Fibroblast of the conjunctiva (primary cell): Measurements from ENCODE around the gene DLX4.

Experiments used
- DNase-seq: peaks from one replicate; pipeline ENCODE4 v3.0.0-alpha.2; 2010; ENCODE audit warnings: low read depth

Gene DLX4

DNA sequence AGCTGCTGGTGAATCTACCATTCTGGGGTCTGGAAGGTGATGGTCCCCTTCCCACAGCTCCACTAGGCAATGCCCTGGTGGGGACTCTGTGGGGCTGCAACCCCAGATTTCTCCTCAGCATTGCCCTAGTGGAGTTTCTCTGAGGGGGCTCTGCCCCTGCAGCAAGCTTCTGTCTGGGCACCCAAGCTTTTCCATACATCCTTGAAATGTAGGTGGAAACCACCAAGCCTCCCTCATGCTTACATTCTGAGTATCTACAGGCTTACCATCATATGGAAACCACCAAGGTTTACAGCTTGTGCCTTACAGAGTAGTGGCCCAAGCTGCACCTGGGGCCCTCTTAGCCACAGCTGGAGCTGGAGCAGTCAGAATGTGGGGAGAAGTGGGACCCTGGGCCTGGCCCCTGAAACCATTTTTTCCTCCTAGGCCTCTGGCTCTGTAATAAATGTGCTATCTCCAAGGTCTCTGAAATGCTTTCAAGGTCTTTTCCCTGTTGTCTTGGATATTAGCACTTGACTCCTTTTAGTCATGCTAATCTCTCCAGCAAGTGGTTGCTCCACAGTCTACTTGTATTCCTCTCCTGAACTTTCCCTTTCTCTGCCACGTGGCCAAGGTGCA, 45.6 kb downstream of the DLX4 start:
- DNase-seq: no peak

DNA sequence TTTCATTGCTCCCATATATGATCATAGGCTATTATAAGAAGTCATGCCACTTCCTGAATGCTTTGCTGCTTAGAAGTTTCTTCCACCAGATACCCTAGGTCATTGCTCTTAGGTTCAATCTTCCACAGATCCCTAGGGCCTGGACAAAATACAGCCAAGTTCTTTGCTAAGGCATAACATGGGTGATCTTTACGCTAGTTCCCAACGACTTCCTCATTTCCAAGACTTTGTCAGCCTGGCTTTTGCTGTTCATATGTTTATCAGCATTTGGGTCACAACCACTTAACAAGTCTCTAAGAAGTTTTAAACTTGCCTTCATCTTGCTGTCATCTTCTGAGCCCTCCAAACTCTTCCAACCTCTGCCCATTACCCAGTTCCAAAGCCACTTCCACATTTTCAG, 46.2 kb downstream of the DLX4 start:
- DNase-seq: no peak

DNA sequence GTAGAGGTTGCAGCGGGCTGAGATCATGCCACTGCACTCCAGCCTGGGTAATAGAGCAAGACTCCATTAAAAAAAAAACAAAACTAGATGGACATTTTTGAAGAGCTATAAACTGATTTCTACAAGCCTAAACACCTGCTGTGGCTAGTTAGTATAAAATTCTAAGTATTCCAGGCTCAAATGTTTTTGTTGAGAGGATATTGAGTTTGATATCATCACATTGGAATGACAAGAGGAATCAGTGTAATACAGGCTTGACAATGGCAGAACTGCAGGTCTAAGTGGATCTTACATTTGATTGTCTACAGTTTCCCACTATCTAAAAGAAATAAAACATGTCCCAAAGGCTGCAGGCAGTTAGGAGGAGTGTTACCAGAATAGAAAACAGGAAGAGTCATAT, 49.9 kb downstream of the DLX4 start:
- no peak for DNase-seq

DNA sequence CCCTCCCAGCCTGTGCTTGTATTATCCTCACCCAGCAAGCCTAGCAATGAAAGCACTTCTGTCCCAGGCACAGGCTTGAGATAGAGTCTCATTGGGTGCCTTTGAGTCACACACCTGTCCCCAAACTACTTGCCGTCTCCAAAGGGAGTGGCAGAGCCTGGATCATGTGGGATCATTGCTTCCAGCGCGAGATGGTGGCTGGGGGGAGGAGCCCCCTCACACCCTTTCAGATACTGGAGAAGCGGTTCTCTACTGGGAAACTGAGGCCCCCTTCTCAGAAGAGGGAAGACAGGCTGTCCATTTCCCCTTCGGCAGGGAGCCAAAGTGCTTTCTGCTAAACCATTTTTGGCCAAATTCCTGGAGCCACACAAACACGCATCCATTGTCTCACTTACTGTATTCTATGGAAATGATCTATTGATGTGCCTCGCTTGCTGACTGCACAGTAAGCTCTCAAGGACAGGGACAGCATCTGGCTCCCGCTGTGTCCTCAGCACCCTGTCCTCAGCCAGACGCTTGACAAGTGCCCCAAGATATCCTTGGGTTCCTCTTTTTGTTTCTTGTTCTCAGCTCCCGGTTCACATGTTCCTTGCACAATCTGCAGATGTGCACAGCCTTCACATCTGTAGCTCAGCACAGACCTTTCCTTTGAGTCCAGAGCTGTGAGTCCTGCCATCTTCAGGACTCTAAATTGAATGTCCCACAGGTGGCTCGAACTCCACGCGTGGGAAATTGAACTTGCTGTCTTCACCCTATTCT, 52.0 kb downstream of the DLX4 start:
- no peak for DNase-seq

DNA sequence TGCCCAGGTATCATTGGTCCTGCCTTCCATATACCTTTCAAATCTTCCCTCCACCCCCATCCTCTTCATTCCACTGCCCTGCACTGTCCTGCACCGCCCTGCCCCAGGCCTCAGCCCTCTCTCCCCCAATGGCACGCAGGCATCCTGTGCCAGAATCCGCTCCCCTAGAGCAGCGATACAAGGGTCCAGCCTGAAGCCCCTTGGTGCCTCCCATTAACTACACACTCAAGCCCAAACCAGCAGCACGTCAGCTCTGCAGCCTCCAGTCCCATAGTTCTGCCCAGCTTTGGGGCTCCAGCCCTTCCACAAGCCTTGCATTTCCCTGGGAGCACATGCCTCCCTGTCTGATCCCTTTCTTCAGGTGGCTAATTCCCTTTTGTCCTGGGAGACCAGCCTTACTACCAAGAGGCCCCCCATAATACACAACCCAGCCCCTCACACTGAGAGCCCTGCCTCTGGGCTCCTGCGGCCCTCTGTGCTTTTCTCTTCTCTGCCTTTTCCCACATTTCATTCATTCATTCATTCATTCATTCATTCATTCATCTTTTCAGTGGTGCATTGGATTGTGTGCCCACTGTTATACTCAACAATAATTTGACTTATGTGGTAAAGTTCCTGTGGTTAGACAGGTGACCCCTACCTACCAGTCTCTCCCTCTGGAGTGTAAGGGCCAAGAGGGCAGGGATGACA, 52.8 kb downstream of the DLX4 start:
- no peak for DNase-seq

DNA sequence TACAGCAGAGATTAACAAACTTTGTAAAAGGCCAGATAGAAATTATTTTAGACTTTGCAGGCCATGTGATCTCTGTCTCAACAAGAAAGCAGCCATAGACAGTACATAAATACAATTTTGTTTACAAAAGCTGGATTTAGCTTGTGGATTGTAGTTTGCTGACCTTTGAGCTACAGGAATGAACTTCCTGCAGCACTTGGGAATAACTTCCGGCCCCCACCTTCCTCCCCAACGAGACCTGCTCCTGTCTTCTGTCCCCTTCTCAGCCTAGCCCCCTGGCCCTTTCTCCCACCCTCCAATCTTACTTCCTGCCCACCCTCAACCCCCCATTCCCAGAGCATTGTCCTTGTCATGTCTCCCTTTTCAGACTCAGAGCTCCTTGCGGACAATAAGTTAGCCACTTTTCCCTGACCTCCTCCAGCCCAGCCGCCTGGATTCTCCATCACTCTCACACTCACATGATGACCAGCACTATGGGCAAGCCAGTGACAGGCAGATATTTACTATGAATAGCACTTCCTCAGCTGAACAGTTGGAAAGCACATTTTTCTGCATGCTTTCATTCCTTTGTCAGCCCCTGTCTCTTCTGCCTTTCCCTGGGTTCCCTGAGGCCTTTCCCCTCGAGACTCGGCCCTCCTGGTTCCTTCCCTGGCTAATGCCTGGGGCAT, 53.6 kb downstream of the DLX4 start:
- DNase-seq: no peak

DNA sequence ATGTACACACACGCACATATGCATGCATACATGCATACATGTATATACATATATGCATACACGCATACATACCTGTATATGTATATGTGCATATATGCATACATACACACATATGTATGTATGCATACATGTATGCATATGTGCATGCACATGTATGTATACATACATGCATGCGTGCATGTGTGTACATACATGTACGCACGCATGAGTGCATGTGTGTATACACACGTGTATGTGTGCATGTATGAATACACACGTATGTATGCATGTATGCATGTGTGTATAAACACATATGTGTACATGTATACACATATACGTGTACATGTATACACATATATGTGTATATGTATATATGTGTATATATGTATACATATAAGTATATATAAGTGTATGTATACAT, 54.5 kb downstream of the DLX4 start:
- no peak for DNase-seq
